NOMO-1 treated with DMSO at 0.1 percent for 48 hours (cell line): ENCODE results near the gene PARP4.
"Not testable (repeated sequence)": the region's sequence is repeated elsewhere in the genome, so short reads cannot be mapped to it uniquely, and the experiment has no call there.

Experiments
- DNase-seq: peaks from one replicate; lab custom pipeline; 2025; ENCODE audit not compliant: unreplicated experiment; lab: John Stamatoyannopoulos, UW

The PARP4 gene

DNA sequence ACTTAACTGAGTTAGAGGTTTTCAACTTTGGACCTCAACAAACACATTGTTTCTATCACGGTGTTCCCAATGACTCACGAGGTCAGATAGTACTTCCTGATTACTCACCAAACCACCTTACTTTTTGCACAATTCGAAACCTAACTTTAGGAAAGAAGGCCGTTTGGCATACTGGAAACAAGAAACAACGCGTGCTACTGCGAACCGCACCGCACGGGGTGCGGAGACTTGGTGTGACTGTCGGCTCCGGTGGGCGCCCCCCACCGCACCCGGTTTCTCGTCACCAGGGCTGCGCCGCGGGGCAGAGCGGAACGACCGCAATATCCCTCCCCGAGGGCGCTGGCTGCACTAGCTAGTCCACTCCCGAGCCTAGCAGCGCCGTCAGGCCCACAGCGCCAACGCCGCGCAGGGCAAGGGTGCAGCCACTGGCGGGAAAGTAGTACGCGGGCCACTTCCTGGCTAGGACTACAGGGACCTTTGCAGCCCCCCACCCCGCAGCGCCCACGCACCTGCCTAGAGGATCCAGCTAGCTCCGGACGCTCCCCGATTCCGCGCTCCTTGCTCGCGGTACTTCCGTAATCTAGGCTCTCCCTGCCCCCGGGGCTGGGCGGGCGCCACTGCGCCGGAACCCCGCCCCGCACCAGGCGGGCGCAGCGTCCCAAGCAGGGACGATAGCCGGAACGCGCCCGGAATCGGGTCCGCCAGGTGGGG, at the start of gene PARP4:
PARP4 (minus strand) TSS at position 582 of the 711 bp plus-strand sequence. CDS start 9,002 bp downstream, outside the sequence.
- DNase-seq = peak; percentile 85

DNA sequence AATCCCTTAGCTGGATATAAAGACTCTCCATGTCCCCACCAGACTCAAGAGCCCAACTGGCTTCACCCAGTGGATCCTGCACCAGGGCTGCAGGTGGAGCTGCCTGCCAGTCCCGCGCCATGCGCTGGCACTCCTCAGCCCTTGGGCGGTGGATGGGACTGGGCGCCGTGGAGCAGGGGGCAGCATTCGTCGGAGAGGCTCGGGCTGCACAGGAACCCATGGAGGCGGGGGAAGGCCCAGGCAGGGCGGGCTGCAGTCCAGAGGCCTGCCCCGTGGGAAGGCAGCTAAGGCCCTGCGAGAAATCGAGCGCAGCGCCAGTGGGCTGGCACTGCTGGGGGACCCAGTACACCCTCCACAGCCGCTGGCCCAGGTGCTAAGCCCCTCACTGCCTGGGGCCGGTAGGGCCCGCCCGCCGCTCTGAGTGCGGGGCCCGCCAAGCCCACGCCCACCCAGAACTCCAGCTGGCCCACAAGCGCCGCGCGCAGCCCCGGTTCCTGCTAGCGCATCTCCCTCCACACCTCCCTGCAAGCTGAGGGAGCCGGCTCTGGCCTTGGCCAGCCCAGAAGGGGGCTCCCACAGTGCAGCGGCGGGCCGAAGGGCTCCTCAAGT, 48.1 kb upstream of the PARP4 start:
- not testable (repeated sequence) for DNase-seq

DNA sequence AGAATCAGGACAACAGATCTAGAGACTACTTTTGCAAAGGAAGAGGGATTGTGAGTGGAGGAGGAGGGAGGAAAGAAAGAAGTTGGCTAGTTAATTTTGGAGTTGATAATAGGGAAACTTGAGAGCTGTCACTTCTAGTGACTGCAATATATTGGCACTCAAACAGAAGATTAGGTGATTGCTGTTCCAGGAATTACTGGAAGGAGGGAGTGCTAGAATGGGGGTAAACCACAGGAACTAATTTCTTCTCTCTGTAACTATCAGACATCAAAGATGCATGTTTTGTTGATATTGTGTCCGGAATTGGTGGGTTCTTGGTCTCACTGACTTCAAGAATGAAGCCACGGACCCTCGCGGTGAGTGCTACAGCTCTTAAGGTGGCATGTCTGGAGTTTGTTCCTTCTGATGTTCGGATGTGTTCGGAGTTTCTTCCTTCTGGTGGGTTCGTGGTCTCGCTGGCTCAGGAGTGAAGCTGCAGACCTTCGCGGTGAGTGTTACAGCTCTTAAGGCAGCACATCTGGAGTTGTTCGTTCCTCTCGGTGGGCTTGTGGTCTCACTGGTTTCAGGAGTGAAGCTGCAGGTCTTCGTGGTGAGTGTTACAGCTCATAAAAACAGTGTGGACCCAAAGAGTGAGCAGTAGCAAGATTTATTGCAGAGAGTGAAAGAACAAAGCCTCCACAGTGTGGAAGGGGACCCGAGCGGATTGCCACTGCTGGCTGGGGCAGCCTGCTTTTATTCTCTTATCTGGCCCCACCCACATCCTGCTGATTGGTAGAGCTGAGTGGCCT, 47.0 kb upstream of the PARP4 start:
- not testable (repeated sequence) for DNase-seq

GRCh38 chr13:24557081-24557480, 44.5 kb upstream of the PARP4 start:
- no peak for DNase-seq

GRCh38 chr13:24553892-24554291, 41.3 kb upstream of the PARP4 start:
- DNase-seq = not testable (repeated sequence)

DNA sequence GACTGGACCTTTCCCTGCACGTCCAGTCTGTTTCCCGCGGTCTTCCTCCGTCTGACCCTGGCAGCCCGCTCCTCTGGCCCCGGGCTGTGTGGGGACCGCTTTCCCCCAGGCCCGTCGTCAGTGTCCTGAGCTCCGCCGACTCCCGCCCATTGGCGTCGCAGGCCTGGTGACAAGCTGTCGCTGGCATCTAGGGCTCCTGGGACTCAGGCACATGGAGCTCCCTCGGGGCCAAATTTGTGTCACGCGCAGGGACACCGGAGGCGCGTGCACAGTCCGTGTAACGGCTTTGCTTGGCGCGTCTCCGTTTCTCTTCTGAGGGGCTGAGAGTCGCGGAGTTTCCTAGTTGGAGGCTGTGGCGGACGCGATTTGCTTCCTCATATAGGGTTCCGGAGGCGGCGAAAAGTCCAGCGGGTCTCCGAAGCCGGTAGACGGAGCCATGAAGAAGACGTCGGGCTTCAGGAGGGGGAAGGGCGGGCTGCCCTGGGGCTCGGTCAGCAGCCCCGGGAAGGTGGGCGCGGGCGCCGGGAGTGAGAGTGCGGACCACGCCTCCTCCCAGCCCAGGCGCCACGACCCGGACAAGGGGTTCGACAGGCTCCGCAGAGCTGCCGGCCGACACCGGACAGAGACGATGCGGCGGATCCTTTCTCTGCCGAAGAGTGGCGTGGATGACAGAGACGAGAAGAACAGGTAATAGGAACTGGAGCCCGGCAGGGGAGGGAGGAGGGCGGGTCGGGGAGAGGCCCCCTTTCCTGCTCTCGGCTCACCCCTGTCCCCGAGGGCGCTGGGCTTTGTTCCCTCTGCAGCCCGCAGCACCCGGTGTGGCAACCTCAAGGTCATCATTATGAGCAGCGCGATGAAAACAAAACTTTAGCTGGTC, 29.1 kb upstream of the PARP4 start:
- DNase-seq = peak; percentile 9

GRCh38 chr13:24541127-24541475, 28.5 kb upstream of the PARP4 start:
- DNase-seq = no peak

DNA sequence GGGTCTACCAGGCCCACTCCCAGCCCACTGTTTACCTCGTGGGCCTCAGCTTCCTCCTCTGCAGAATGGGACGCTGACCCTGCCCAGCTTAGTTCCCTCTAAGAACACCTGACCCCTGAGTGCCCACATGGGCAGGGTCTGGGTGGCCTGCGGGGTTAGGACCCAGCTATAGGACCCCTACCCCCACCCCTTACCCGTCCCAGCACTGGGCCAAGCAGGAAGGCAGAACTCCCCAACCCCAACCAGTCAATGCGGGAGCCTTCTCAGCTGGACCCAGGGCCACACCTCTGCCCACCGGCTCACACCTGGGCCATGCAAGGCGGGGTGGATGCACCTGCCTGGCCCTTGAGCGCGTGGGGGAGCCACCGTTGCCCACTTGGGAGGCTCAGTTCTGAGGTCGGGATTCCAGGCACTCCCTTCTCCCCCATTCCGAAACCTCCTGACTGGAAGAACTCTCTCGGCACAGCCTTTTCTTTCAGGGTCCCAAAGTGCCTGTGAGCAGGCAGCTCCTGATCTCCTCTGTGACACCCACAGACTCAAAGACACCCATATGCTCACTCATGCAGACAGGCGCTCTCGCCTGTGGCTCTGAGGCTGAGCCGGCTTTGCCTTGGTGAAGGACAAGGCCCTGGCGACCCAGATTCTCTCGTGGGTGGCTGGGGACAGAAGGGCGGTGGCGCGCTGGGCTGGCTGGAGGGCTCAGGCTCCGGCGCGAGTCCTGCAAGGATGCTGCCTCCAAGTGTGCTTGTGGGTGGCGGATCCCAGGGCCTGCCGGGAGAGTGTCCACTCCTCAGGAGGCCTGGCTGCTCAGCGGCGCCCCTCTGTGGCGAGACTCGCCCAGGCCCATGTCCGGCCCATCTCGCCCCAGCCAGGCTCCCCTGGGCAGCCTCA, 27.9 kb upstream of the PARP4 start:
- no peak for DNase-seq

GRCh38 chr13:24539500-24540165, 27.1 kb upstream of the PARP4 start:
- DNase-seq = no peak

DNA sequence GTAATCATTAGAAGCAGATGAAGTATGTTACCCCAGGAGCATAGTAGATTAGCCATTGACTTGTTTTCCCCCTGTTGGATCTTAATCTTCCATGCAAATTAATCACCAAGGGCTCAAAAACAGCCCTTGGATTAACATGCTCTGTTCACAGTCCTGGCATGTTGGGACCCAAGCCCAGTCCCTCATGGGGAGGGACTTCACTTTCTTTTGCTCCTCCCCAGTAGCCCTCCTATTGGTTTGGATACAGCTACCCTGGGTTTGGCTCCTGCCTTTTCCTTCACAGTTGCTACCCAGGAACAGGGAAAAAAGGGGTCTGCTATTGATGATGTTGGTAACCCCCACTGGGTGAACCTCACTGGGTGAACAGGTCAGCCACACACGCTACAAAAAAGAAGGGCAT, 16.9 kb upstream of the PARP4 start:
- DNase-seq = no peak

GRCh38 chr13:24528816-24529398, 16.3 kb upstream of the PARP4 start:
- DNase-seq = no peak

- no peak for DNase-seq
Observed at GRCh38 chr13:24527266-24527775, 14.7 kb upstream of the PARP4 start.

DNA sequence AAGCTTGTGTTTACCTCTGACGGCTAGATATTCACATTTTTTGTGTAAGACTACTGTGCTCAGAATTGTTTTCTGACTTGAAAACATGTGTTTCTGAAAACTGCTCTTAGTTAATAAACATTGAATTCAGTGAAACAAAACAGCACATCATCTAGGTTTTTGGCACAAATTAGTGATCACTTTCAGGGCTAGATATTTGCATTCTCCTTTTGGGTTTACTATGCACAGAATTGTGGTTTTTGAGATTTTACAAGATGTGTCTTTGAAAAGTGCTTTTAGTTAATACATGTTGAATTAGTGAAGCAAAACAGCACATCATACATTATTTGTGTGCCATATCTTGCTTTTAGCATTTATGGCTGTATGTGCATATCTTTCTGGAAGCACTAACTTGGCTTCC, 8.2 kb upstream of the PARP4 start:
- no peak for DNase-seq

GRCh38 chr13:24516919-24517318, 4.3 kb upstream of the PARP4 start:
- no peak for DNase-seq

DNA sequence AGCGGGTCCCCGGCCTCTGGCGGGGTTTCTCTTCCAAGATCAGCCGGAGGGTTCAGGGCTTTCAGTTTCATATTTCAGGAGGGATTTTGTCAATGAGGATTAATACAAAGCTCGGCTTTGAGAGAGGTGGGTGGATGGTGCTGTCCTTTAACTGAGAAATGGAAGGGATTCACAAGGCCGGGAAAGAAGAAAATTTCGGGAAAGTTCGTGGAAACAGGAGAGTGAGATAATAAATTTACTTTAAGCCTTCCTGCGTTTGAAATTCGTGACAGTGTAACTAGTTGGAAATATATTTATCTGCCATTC, 283 bp upstream of the PARP4 start:
- DNase-seq = no peak

- DNase-seq = peak; percentile 85
Observed at GRCh38 chr13:24511816-24512196, 772 bp downstream of the PARP4 start.

GRCh38 chr13:24511019-24511815, 1.4 kb downstream of the PARP4 start:
- peak; percentile 75 for DNase-seq

DNA sequence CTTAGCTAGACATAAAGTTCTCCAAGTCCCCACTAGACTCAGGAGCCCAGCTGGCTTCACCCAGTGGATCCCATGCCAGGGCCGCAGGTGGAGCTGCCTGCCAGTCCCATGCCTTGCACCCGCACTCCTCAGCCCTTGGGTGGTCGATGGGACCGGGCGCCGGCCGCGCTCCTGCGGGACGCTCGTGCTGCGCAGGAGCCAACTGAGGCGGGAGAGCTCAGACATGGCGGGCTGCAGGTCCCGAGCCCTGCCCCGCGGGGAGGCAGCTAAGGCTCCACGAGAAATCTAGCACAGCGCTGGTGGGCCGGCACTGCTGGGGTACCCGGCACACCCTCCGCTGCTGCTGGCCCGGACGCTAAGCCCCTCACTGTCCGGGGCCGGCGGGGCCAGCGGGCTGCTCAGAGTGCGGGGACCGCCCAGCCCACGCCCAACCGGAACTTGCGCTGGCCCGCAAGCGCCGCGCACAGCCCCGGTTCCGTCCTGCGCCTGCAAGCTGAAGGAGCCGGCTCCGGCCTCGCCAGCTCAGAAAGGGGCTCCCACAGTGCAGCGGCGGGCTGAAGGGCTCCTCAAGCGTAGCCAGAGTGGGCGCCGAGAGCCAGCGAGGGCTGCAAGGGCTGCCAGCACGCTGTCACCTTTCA, 5.8 kb downstream of the PARP4 start:
- DNase-seq = no peak
